Mesendoderm (in vitro differentiated cells): ENCODE data around the gene C1QTNF8.

ENCODE experiments used
- DNase-seq: peaks from one replicate; pipeline ENCODE4 v3.0.0; 2013
- H2AK5ac ChIP-seq: 2 replicates; pipeline ENCODE4 v1.6.1; 2013; ENCODE audit warnings: low read length, inconsistent platforms
- H2BK120ac ChIP-seq: 2 replicates; pipeline ENCODE4 v1.6.1; 2013; ENCODE audit warnings: low read depth, mild to moderate bottlenecking, low read length, moderate library complexity, mixed read lengths
- H2BK15ac ChIP-seq: replicated peaks from 2 replicates; pipeline ENCODE4 v1.6.1; 2013; ENCODE audit warnings: low read depth, mild to moderate bottlenecking, moderate library complexity
- H2BK5ac ChIP-seq: 2 replicates; pipeline ENCODE4 v1.6.1; 2013; ENCODE audit warnings: low read length, inconsistent platforms
- H3K18ac ChIP-seq: 2 replicates; pipeline ENCODE4 v1.6.1; 2013; ENCODE audit warnings: mild to moderate bottlenecking, low read length, mixed read lengths
- H3K23ac ChIP-seq: one replicate; pipeline ENCODE4 v1.6.1; 2013; ENCODE audit warnings: low read length
- H3K27ac ChIP-seq: 2 replicates; pipeline ENCODE4 v1.5.1; 2013; ENCODE audit warnings: low read depth, mild to moderate bottlenecking, inconsistent platforms, low read length, moderate library complexity
- H3K27me3 ChIP-seq: 2 replicates; pipeline ENCODE4 v1.6.1; 2013; ENCODE audit warnings: low read length, control low read depth, mild to moderate bottlenecking, inconsistent platforms; ENCODE audit not compliant: insufficient read depth, poor library complexity
- H3K36me3 ChIP-seq: 2 replicates; pipeline ENCODE4 v1.6.1; 2013; ENCODE audit warnings: low read length, inconsistent platforms; ENCODE audit not compliant: control insufficient read depth, insufficient read depth
- H3K4ac ChIP-seq: one replicate; pipeline ENCODE4 v1.6.1; 2013; ENCODE audit warnings: low read depth, mild to moderate bottlenecking, low read length, moderate library complexity
- H3K4me1 ChIP-seq: 2 replicates; pipeline ENCODE4 v1.6.1; 2013; ENCODE audit warnings: low read depth, low read length, inconsistent platforms; ENCODE audit not compliant: control insufficient read depth
- H3K4me2 ChIP-seq: 2 replicates; pipeline ENCODE4 v1.6.1; 2013; ENCODE audit warnings: low read length
- H3K4me3 ChIP-seq: 2 replicates; pipeline ENCODE4 v1.5.1; 2013; ENCODE audit warnings: mild to moderate bottlenecking, low read length
- H3K56ac ChIP-seq: one replicate; pipeline ENCODE4 v1.6.1; 2013; ENCODE audit warnings: low read length
- H3K79me1 ChIP-seq: 2 replicates; pipeline ENCODE4 v1.6.1; 2013; ENCODE audit warnings: low read length, inconsistent platforms
- H3K79me2 ChIP-seq: 2 replicates; pipeline ENCODE4 v1.6.1; 2013; ENCODE audit warnings: mild to moderate bottlenecking, low read length; ENCODE audit not compliant: control insufficient read depth, insufficient read depth
- H3K9ac ChIP-seq: 2 replicates; pipeline ENCODE4 v1.6.1; 2013; ENCODE audit warnings: low read length, inconsistent platforms
- H4K5ac ChIP-seq: one replicate; pipeline ENCODE4 v1.6.1; 2013; ENCODE audit warnings: low read length
- H4K8ac ChIP-seq: one replicate; pipeline ENCODE4 v1.6.1; 2013; ENCODE audit warnings: low read depth, mild to moderate bottlenecking, control low read depth, low read length, moderate library complexity
- WGBS: extraction: QIAGEN DNeasy Blood & Tissue Kit; methylation state at CpG from one replicate; pipeline ENCODE4 v1.1.7; 2013; ENCODE audit warnings: low lambda C conversion rate, missing lambda C conversion rate; ENCODE audit not compliant: insufficient coverage; ENCODE audit errors: extremely low coverage; 5-methylcytosine and 5-hydroxymethylcytosine counted together

C1QTNF8 gene

GRCh38 chr16:1065469-1066128 lies 30.4 kb downstream of the C1QTNF8 start:
- DNase-seq = no peak
- H3K36me3 ChIP-seq = no peaks in the 10 kb centered on the region
- H3K4ac ChIP-seq = no peak overlapping the region
- no CpG with 5 or more reads among the region's 55 CpGs for WGBS
- H3K27ac ChIP-seq = no peak overlapping the region
- no peak overlapping the region for H2BK120ac ChIP-seq
- no peak overlapping the region for H3K4me2 ChIP-seq
- H3K4me3 ChIP-seq = no peak overlapping the region
- no peaks in the 10 kb centered on the region for H3K79me1 ChIP-seq
- no peak overlapping the region for H3K9ac ChIP-seq
- H3K27me3 ChIP-seq = no peaks in the 10 kb centered on the region
- H2BK15ac ChIP-seq = no peak overlapping the region
- H4K8ac ChIP-seq = no peak overlapping the region
- H3K23ac ChIP-seq = no peak overlapping the region
- no peak overlapping the region for H3K56ac ChIP-seq
- no peak overlapping the region for H3K18ac ChIP-seq
- no peak overlapping the region for H4K5ac ChIP-seq
- H2AK5ac ChIP-seq = no peak overlapping the region
- no peaks in the 10 kb centered on the region for H3K79me2 ChIP-seq
- no peaks in the 10 kb centered on the region for H3K4me1 ChIP-seq
- no peak overlapping the region for H2BK5ac ChIP-seq

DNA sequence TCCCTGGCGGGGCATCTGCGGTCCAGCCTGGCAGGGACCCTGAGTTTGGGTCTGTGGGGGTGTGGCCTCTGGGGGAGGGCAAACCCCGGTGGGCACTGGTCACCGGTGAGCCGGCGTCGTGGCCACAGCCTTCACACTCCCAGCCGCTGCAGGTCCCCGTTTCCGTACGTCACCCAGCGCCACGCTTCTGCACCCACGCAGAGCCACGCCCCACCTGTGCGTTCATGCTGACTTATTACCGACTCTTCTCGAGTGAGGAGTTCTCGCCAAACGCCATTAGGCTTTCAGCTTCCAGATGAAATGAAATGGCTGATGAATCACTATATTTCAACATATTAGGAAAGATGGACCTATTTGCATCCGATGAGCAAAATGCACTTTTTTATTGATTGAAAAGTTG lies 32.3 kb downstream of the C1QTNF8 start:
- H2BK120ac ChIP-seq = no peak overlapping the region
- H3K79me2 ChIP-seq = no peaks in the 10 kb centered on the region
- no CpG with 5 or more reads among the region's 21 CpGs for WGBS
- H3K4me3 ChIP-seq = no peak overlapping the region
- no peak overlapping the region for H4K8ac ChIP-seq
- no peak overlapping the region for H3K9ac ChIP-seq
- no peaks in the 10 kb centered on the region for H3K79me1 ChIP-seq
- no peak overlapping the region for H3K23ac ChIP-seq
- H4K5ac ChIP-seq = no peak overlapping the region
- no peak overlapping the region for H3K56ac ChIP-seq
- no peaks in the 10 kb centered on the region for H3K36me3 ChIP-seq
- no peak for DNase-seq
- no peaks in the 10 kb centered on the region for H3K4me1 ChIP-seq
- no peak overlapping the region for H2AK5ac ChIP-seq
- no peak overlapping the region for H3K4me2 ChIP-seq
- no peak overlapping the region for H3K27ac ChIP-seq
- H2BK15ac ChIP-seq = no peak overlapping the region
- no peak overlapping the region for H3K18ac ChIP-seq
- H2BK5ac ChIP-seq = no peak overlapping the region
- no peak overlapping the region for H3K4ac ChIP-seq
- H3K27me3 ChIP-seq = no peaks in the 10 kb centered on the region

DNA sequence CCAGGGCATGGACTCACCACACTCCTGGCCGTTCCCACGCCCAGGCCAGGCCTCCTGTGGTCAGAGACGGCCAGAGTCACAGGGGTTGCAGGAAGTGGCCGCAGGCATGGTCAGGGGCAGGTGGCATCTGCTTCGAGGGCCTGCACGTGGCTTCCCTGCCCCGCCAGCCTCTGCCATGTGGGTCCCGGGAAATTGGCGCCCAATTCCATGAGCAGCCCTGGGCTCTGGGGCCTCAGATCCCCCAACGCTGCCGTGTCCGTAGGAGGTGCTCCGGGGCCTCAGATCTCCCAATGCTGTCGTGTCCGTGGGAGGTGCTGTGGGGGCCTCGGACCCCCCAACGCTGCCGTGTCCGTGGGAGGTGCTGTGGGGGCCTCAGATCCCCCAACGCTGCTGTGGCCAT lies 33.1 kb downstream of the C1QTNF8 start:
- Histone ChIP-seq H3K23ac (no peak overlapping the region), H2AK5ac (no peak overlapping the region), H3K18ac (no peak overlapping the region), H3K27ac (no peak overlapping the region), H3K79me1 (no peaks in the 10 kb centered on the region), H3K4ac (no peak overlapping the region), H3K56ac (no peak overlapping the region), H3K27me3 (no peaks in the 10 kb centered on the region), H4K8ac (no peak overlapping the region), H3K4me3 (no peak overlapping the region), H3K4me1 (no peaks in the 10 kb centered on the region), H2BK5ac (no peak overlapping the region), H3K9ac (no peak overlapping the region), H3K4me2 (no peak overlapping the region), H4K5ac (no peak overlapping the region), H3K79me2 (no peaks in the 10 kb centered on the region), H2BK120ac (no peak overlapping the region), H2BK15ac (no peak overlapping the region), H3K36me3 (no peaks in the 10 kb centered on the region)
- DNase-seq = no peak
- no CpG with 5 or more reads among the region's 20 CpGs for WGBS

DNA sequence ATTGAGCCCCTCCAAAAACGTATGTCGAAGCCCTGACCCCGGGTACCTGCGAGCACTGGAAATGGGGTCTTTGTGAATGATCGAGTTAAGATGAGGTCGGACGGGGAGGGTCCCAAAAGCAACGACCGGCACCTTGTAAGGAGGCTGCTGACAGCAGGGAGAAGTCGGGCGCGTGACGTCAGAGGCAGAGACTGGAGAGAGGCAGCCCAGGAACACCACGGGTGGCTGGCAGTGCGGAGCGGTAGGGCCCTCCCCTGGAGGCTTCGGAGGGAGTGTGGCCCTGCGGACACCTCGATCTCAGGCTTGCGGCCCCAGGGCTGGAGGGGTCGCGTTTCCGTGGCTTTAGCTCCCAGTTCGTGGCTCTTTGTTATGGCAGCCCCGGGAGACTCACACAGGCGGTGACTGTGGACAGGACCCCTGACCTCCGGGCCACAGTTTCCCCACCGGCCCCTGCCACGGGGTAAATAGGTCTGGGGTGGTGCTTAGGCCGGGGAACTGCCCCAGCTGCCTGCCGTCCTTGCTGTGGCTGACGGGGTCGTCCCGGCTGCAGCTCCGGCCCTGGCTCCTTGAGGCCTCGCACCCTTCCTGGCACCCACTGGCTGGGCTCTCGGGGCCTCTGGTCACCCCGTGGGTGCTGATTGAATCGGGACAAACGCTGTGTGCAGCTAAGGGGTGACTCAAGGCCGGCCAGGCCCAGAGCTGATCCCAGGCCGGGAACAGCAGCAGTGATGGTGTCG lies 34.1 kb downstream of the C1QTNF8 start:
- Histone ChIP-seq H3K79me2 (no peaks in the 10 kb centered on the region), H4K5ac (no peak overlapping the region), H2AK5ac (no peak overlapping the region), H3K79me1 (no peaks in the 10 kb centered on the region), H3K56ac (no peak overlapping the region), H3K23ac (no peak overlapping the region), H3K4me3 (no peak overlapping the region), H3K27me3 (no peaks in the 10 kb centered on the region), H2BK15ac (no peak overlapping the region), H3K9ac (no peak overlapping the region), H3K18ac (no peak overlapping the region), H3K36me3 (no peaks in the 10 kb centered on the region), H3K4me2 (no peak overlapping the region), H3K4ac (no peak overlapping the region), H3K4me1 (no peaks in the 10 kb centered on the region), H3K27ac (no peak overlapping the region), H4K8ac (no peak overlapping the region), H2BK120ac (no peak overlapping the region), H2BK5ac (no peak overlapping the region)
- no CpG with 5 or more reads among the region's 43 CpGs for WGBS
- no peak for DNase-seq

GRCh38 chr16:1060416-1061340 lies 35.4 kb downstream of the C1QTNF8 start:
- Histone ChIP-seq H3K4ac (no peak overlapping the region), H2AK5ac (no peak overlapping the region), H3K79me1 (no peaks in the 10 kb centered on the region), H3K4me3 (no peak overlapping the region), H3K79me2 (no peaks in the 10 kb centered on the region), H2BK15ac (no peak overlapping the region), H4K5ac (no peak overlapping the region), H3K9ac (no peak overlapping the region), H3K27me3 (no peaks in the 10 kb centered on the region), H3K36me3 (no peaks in the 10 kb centered on the region), H3K23ac (no peak overlapping the region), H2BK120ac (no peak overlapping the region), H2BK5ac (no peak overlapping the region), H3K18ac (no peak overlapping the region), H3K27ac (no peak overlapping the region), H3K4me1 (no peaks in the 10 kb centered on the region), H3K56ac (no peak overlapping the region), H3K4me2 (no peak overlapping the region), H4K8ac (no peak overlapping the region)
- WGBS = no CpG with 5 or more reads among the region's 42 CpGs
- DNase-seq = no peak
